Measurements from ENCODE around the gene RABEP1.

RABEP1 gene

GRCh38 chr17:5262416-5262991 is 19.6 kb upstream of the RABEP1 start:
- H3K4me3 ChIP-seq (ENCODE audit: low read length), result no peak overlapping the region
- H3K4me1 ChIP-seq (ENCODE audit: low read length), result no peaks in the 10 kb centered on the region
- no peaks in the 10 kb centered on the region for H3K79me2 ChIP-seq (ENCODE audit: low read length)
- no peak overlapping the region for H2AFZ ChIP-seq (ENCODE audit: low read depth, low read length)
- H3K9me3 ChIP-seq (ENCODE audit: insufficient read depth, low read length), result no peaks in the 10 kb centered on the region
- no peaks in the 10 kb centered on the region for H3K36me3 ChIP-seq (replicated peaks; ENCODE audit: low read depth, low read length)
- H3K9ac ChIP-seq (ENCODE audit: low read length), result no peak overlapping the region
- no peaks in the 10 kb centered on the region for H4K20me1 ChIP-seq (ENCODE audit: insufficient read depth, low read length)
- H3K27ac ChIP-seq (ENCODE audit: low read length), result no peak overlapping the region
- H3K27me3 ChIP-seq (ENCODE audit: low read depth, low read length), result no peaks in the 10 kb centered on the region
- TF ChIP-seq EZH2phosphoT487 (IDR thresholded peaks at IDR 0.05; ENCODE audit: low read depth) (no peak), CTCF (IDR thresholded peaks at IDR 0.05; ENCODE audit: low read depth, low read length) (no peak)
- H3K4me2 ChIP-seq (ENCODE audit: low read length), result no peak overlapping the region

GRCh38 chr17:5263441-5263840 is 18.6 kb upstream of the RABEP1 start:
- TF ChIP-seq CTCF (IDR thresholded peaks at IDR 0.05; ENCODE audit: low read depth, low read length) (no peak), EZH2phosphoT487 (IDR thresholded peaks at IDR 0.05; ENCODE audit: low read depth) (no peak)
- H3K27ac ChIP-seq (ENCODE audit: low read length), result no peak overlapping the region

GRCh38 chr17:5264893-5265292 is 17.2 kb upstream of the RABEP1 start:
- Histone ChIP-seq H3K36me3 (replicated peaks; ENCODE audit: low read depth, low read length) (no peaks in the 10 kb centered on the region), H3K4me2 (ENCODE audit: low read length) (no peak overlapping the region), H3K9ac (ENCODE audit: low read length) (no peak overlapping the region), H3K27me3 (ENCODE audit: low read depth, low read length) (no peaks in the 10 kb centered on the region), H3K4me1 (ENCODE audit: low read length) (no peaks in the 10 kb centered on the region), H4K20me1 (ENCODE audit: insufficient read depth, low read length) (no peaks in the 10 kb centered on the region), H3K9me3 (ENCODE audit: insufficient read depth, low read length) (no peaks in the 10 kb centered on the region), H2AFZ (ENCODE audit: low read depth, low read length) (no peak overlapping the region), H3K79me2 (ENCODE audit: low read length) (no peaks in the 10 kb centered on the region), H3K4me3 (ENCODE audit: low read length) (no peak overlapping the region), H3K27ac (ENCODE audit: low read length) (no peak overlapping the region)
- no peak for TF ChIP-seq EZH2phosphoT487 (IDR thresholded peaks at IDR 0.05; ENCODE audit: low read depth)
- no peak for TF ChIP-seq CTCF (IDR thresholded peaks at IDR 0.05; ENCODE audit: low read depth, low read length)

More at GRCh38 chr17:5263441-5263840, 18.6 kb upstream of the RABEP1 start:
- Histone ChIP-seq H3K9me3 (ENCODE audit: insufficient read depth, low read length) (no peaks in the 10 kb centered on the region), H3K27me3 (ENCODE audit: low read depth, low read length) (no peaks in the 10 kb centered on the region), H3K4me1 (ENCODE audit: low read length) (no peaks in the 10 kb centered on the region), H2AFZ (ENCODE audit: low read depth, low read length) (no peak overlapping the region), H3K79me2 (ENCODE audit: low read length) (no peaks in the 10 kb centered on the region), H3K4me2 (ENCODE audit: low read length) (no peak overlapping the region), H4K20me1 (ENCODE audit: insufficient read depth, low read length) (no peaks in the 10 kb centered on the region), H3K36me3 (replicated peaks; ENCODE audit: low read depth, low read length) (no peaks in the 10 kb centered on the region), H3K9ac (ENCODE audit: low read length) (no peak overlapping the region), H3K4me3 (ENCODE audit: low read length) (no peak overlapping the region)

GRCh38 chr17:5269241-5269960 is 12.7 kb upstream of the RABEP1 start:
- Histone ChIP-seq H3K27ac (ENCODE audit: low read length) (no peak overlapping the region), H3K36me3 (replicated peaks; ENCODE audit: low read depth, low read length) (no peaks in the 10 kb centered on the region), H3K79me2 (ENCODE audit: low read length) (no peaks in the 10 kb centered on the region), H3K4me1 (ENCODE audit: low read length) (no peaks in the 10 kb centered on the region), H3K9me3 (ENCODE audit: insufficient read depth, low read length) (no peaks in the 10 kb centered on the region), H3K27me3 (ENCODE audit: low read depth, low read length) (no peaks in the 10 kb centered on the region), H3K4me2 (ENCODE audit: low read length) (no peak overlapping the region), H2AFZ (ENCODE audit: low read depth, low read length) (no peak overlapping the region), H3K9ac (ENCODE audit: low read length) (no peak overlapping the region), H4K20me1 (ENCODE audit: insufficient read depth, low read length) (no peaks in the 10 kb centered on the region), H3K4me3 (ENCODE audit: low read length) (no peak overlapping the region)
- TF ChIP-seq CTCF (IDR thresholded peaks at IDR 0.05; ENCODE audit: low read depth, low read length), result no peak
- no peak for TF ChIP-seq EZH2phosphoT487 (IDR thresholded peaks at IDR 0.05; ENCODE audit: low read depth)

All from OCI-LY3 (cell line).